Measurements from ENCODE around the gene NPRL2. TPM values are rescaled to one million over a fixed set of nuclear protein-coding genes. Genes with fewer than 3 reads are reported as not detected.
A peak's percentile ranks its signal among the peaks of the same experiment; 100 is the strongest.

The NPRL2 gene
- total and polyA plus RNA-seq, 9 of the 15 experiments (the other 6 are each of a cell fraction or from before 2014, with no cell fraction given) = 17.4 to 40.4 (median 24.4) TPM

DNA sequence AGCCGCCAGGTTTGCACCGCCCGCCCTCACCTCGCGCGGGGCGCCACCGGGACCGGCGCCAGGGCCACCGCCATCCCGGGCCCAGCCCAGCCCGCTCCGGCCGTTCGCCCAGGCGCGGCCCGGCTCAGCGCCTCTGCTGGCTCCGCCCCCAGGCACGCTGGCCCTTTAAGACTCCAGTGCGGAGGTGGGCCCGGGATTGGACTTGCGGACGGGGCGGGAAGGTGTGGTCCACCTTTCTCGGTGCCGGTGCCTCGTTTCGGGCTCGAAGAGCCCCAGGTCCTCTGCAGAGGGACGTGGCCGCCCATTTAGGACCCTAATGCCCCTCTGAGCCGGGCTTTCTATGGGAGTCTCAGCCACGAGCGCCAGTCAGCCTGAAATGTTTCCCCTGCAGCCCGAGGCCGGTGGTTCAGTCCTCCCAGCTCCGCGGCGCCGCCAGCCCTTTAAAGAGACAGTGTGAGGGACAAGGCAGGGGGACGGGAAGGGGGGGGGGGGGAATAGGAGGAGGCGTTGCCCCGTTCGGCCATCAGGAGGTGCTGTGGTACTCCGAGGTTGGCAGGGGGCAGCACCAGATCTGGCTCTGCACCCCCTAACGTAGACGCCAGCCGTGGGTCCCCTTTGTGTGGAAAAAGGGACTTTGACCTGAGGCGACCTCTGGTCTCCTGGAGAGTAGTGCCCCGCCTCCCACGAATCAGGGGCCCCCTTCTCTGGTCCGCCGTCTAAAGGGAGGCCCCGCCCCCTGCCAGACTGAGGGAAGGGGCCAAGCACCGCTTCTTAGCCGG, 29.1 kb downstream of the NPRL2 start (continued):
- TF ChIP-seq, protein P1, sequence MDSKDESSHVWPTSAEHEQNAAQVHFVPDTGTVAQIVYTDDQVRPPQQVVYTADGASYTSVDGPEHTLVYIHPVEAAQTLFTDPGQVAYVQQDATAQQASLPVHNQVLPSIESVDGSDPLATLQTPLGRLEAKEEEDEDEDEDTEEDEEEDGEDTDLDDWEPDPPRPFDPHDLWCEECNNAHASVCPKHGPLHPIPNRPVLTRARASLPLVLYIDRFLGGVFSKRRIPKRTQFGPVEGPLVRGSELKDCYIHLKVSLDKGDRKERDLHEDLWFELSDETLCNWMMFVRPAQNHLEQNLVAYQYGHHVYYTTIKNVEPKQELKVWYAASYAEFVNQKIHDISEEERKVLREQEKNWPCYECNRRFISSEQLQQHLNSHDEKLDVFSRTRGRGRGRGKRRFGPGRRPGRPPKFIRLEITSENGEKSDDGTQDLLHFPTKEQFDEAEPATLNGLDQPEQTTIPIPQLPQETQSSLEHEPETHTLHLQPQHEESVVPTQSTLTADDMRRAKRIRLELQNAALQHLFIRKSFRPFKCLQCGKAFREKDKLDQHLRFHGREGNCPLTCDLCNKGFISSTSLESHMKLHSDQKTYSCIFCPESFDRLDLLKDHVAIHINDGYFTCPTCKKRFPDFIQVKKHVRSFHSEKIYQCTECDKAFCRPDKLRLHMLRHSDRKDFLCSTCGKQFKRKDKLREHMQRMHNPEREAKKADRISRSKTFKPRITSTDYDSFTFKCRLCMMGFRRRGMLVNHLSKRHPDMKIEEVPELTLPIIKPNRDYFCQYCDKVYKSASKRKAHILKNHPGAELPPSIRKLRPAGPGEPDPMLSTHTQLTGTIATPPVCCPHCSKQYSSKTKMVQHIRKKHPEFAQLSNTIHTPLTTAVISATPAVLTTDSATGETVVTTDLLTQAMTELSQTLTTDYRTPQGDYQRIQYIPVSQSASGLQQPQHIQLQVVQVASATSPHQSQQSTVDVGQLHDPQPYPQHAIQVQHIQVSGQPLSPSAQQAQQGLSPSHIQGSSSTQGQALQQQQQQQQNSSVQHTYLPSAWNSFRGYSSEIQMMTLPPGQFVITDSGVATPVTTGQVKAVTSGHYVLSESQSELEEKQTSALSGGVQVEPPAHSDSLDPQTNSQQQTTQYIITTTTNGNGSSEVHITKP (IDR thresholded peaks at IDR 0.05; ENCODE audit: partially characterized antibody) = peak; percentile 100
- TF ChIP-seq TBP (optimal IDR thresholded peaks at IDR 0.05; ENCODE audit: low read depth, low read length) (peak; percentile 27), PHF8 (IDR thresholded peaks at IDR 0.05; ENCODE audit: borderline replicate concordance, low read length) (peak; percentile 66; the same call in 1 of the 2 replicates)

DNA sequence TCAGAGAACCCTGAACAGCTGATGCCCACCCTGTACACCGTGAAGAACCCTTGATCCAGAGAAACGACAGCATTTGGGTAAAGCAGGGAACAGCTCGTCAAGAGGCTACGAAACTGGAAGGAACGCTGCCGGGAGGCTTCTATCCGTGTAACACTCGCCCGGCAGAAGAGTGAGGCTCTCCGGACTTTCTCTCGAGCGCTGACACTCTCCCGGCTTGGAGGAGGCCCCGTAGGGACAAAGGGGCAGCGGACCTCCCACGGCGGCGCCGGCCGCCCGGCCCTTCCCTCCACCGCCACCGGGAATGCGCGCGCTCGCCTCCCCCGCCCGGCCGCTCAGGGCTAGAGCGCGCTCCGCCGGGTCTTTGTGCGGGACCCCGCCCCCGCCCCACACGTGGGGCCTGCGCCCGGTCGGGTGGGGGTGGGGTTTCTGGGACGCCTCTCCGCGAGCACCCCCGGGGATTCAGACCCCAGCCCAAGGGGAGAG, 29.7 kb downstream of the NPRL2 start:
- BruUV-seq (replicated peaks) = no TSS peak
- Histone ChIP-seq H4K20me1 (replicated peaks; ENCODE audit: control insufficient read depth, insufficient read depth, low read length) (no peaks in the 10 kb centered on the region), H3K9me3 (replicated peaks; ENCODE audit: control insufficient read depth, insufficient read depth, low read depth, low read length) (no peaks in the 10 kb centered on the region), H3K27me3 (ENCODE audit: control insufficient read depth in 2 of 2, insufficient read depth in 2 of 2, low read length in 2 of 2) (no peaks in the 10 kb centered on the region), H2AFZ (ENCODE audit: low read depth, low read length) (peak overlapping the region; percentile 99), H3K36me3 (ENCODE audit: control insufficient read depth, insufficient read depth, low read length) (peaks cover 37% of the 10 kb centered on the region; the same call in 2 of the 3 replicates), H3K79me2 (ENCODE audit: control insufficient read depth, insufficient read depth, low read length) (peaks cover 22% of the 10 kb centered on the region), H3K4me1 (replicated peaks in 1 of 2; ENCODE audit: control insufficient read depth in 2 of 2, insufficient read depth in 2 of 2, low read length in 2 of 2) (peaks cover 36 to 80% of the 10 kb centered on the region in 2 experiments), H3K4me3 (peak overlapping the region; percentile 81), H3K4me2 (ENCODE audit: insufficient read depth, low read length) (peak overlapping the region; percentile 90), H3K27ac (ENCODE audit: extremely low read depth, low read depth, low read length) (peak overlapping the region; percentile 100), H3K9me1 (ENCODE audit: control insufficient read depth, insufficient read depth, low read length) (no peaks in the 10 kb centered on the region), H3K9ac (ENCODE audit: insufficient read depth in 1 of 2, low read depth in 2 of 2, low read length in 2 of 2) (peak overlapping the region; percentile 98)
- peak; percentile 78 to 83 (median 80) for DNase-seq (ENCODE audit: extremely low read depth in 1 of 4, low spot score in 3 of 4)
- peak; percentile 80 for ATAC-seq
- POLR2A ChIA-PET = interaction anchor here (0.9 to 1.2 kb wide), 3 partner anchors 9 to 59 kb away, joined by 4 to 5 read pairs (median 4); partner anchors contain the start of gene HYAL1
- in situ Hi-C loops (cut with MboI) = no loop called here
- FAIRE-seq = peak; percentile 11
- WGBS (ENCODE audit: insufficient coverage, low coverage, missing lambda C conversion rate) = 0% methylated on average over 12 of the region's 45 CpGs
- CTCF ChIA-PET (ENCODE audit: low intra/inter-chr PET ratio) = no interaction called here
- intact Hi-C loops (cut with micrococcal nuclease) = no loop called here
- TF ChIP-seq CBX3 (IDR thresholded peaks at IDR 0.05; ENCODE audit: borderline replicate concordance in 1 of 2, low read length in 2 of 2) (no peak), FOSL1 (tag; conservative IDR thresholded peaks at IDR 0.05) (no peak), MEF2D (tag; conservative IDR thresholded peaks at IDR 0.05; ENCODE audit: low read depth) (no peak), SMAD1 (IDR thresholded peaks at IDR 0.05; ENCODE audit: low read depth, low read length, partially characterized antibody) (no peak), GABPB2 (CRISPR knock-in tag; conservative IDR thresholded peaks at IDR 0.05) (no peak), ZKSCAN8 (CRISPR knock-in tag; IDR thresholded peaks at IDR 0.05) (no peak), HDAC8 (tag; IDR thresholded peaks at IDR 0.05) (no peak), ATF1 (CRISPR knock-in tag; IDR thresholded peaks at IDR 0.05) (no peak), ATF1 (tag; IDR thresholded peaks at IDR 0.05) (peak; percentile 24; the same call in 1 of the 2 replicates), POU5F1 (IDR thresholded peaks at IDR 0.05; ENCODE audit: borderline replicate concordance, low read depth, low read length, partially characterized antibody) (no peak)
- TF ChIP-seq, protein P2, sequence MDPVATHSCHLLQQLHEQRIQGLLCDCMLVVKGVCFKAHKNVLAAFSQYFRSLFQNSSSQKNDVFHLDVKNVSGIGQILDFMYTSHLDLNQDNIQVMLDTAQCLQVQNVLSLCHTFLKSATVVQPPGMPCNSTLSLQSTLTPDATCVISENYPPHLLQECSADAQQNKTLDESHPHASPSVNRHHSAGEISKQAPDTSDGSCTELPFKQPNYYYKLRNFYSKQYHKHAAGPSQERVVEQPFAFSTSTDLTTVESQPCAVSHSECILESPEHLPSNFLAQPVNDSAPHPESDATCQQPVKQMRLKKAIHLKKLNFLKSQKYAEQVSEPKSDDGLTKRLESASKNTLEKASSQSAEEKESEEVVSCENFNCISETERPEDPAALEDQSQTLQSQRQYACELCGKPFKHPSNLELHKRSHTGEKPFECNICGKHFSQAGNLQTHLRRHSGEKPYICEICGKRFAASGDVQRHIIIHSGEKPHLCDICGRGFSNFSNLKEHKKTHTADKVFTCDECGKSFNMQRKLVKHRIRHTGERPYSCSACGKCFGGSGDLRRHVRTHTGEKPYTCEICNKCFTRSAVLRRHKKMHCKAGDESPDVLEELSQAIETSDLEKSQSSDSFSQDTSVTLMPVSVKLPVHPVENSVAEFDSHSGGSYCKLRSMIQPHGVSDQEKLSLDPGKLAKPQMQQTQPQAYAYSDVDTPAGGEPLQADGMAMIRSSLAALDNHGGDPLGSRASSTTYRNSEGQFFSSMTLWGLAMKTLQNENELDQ (CRISPR knock-in tag; IDR thresholded peaks at IDR 0.05; ENCODE audit: borderline replicate concordance) = no peak

Data from K562 (cell line).